Measurements from ENCODE around the gene ERC2.

- TF ChIP-seq, protein P1, sequence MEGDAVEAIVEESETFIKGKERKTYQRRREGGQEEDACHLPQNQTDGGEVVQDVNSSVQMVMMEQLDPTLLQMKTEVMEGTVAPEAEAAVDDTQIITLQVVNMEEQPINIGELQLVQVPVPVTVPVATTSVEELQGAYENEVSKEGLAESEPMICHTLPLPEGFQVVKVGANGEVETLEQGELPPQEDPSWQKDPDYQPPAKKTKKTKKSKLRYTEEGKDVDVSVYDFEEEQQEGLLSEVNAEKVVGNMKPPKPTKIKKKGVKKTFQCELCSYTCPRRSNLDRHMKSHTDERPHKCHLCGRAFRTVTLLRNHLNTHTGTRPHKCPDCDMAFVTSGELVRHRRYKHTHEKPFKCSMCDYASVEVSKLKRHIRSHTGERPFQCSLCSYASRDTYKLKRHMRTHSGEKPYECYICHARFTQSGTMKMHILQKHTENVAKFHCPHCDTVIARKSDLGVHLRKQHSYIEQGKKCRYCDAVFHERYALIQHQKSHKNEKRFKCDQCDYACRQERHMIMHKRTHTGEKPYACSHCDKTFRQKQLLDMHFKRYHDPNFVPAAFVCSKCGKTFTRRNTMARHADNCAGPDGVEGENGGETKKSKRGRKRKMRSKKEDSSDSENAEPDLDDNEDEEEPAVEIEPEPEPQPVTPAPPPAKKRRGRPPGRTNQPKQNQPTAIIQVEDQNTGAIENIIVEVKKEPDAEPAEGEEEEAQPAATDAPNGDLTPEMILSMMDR (IDR thresholded peaks at IDR 0.05): no peak
- no peak for TF ChIP-seq POLR2A (IDR thresholded peaks at IDR 0.05)
These were observed 15.3 kb downstream of the ERC2 start for GRCh38 chr3:56453011-56453410.
